Measurements from ENCODE around the gene ALMS1. TPM values are rescaled to one million over a fixed set of nuclear protein-coding genes. Genes with fewer than 3 reads are reported as not detected.
A peak's percentile ranks its signal among the peaks of the same experiment; 100 is the strongest.

The ALMS1 gene
- total RNA-seq, 2 experiments from 2014 or later: 35.5 to 57.8 TPM

GRCh38 chr2:73386894-73387636 lies 1.4 kb downstream of the ALMS1 start:
- TSS peak; percentile 40 for BruUV-seq (replicated peaks)
- Histone ChIP-seq H4K20me1 (ENCODE audit: insufficient read depth, low read length) (no peaks in the 10 kb centered on the region; the same call in 1 of the 2 replicates), H3K36me3 (ENCODE audit: insufficient read depth, low read length) (peaks cover 9% of the 10 kb centered on the region), H3K9me2 (ENCODE audit: insufficient read depth, low read length) (no peaks in the 10 kb centered on the region), H3K4me3 (ENCODE audit: low read depth, low read length, poor library complexity, severe bottlenecking) (peak overlapping the region; percentile 89), H3K9me3 (ENCODE audit: low read length) (no peaks in the 10 kb centered on the region), H3K4me1 (ENCODE audit: insufficient read depth, low read length, poor library complexity, severe bottlenecking) (peaks cover 18% of the 10 kb centered on the region), H3K79me2 (ENCODE audit: insufficient read depth, low read depth, low read length) (peaks cover 53% of the 10 kb centered on the region), H2AFZ (ENCODE audit: low read length) (peak overlapping the region; percentile 83; the same call in 1 of the 2 replicates), H3K27ac (ENCODE audit: low read depth, low read length, poor library complexity, severe bottlenecking) (peak overlapping the region; percentile 84), H3K4me2 (ENCODE audit: low read length) (peak overlapping the region; percentile 90)
- TF ChIP-seq EZH2phosphoT487 (IDR thresholded peaks at IDR 0.05; ENCODE audit: borderline replicate concordance, low read depth, low read length) (no peak), CTCF (conservative IDR thresholded peaks at IDR 0.05; ENCODE audit: low read length) (no peak)
- POLR2A ChIA-PET: interaction anchor here (1.2 to 1.7 kb wide), 3 partner anchors 9 to 39 kb away, joined by 3 to 6 read pairs (median 3); no protein-coding TSS in a partner anchor
- intact Hi-C loops (cut with micrococcal nuclease; ENCODE audit: unreplicated experiment): no loop called here
- CTCF ChIA-PET (ENCODE audit: unreplicated experiment): no interaction called here
- DNase-seq (ENCODE audit: low spot score): peak; percentile 7

- no peaks in the 10 kb centered on the region for H3K4me1 ChIP-seq (ENCODE audit: insufficient read depth, low read length, poor library complexity, severe bottlenecking)
- ChIA-PET POLR2A (interaction anchor here (0.7 kb wide), 1 partner anchor 10 kb away, joined by 4 read pairs; no protein-coding TSS in a partner anchor), CTCF (ENCODE audit: unreplicated experiment) (no interaction called here)
- no peak overlapping the region for H3K4me2 ChIP-seq (ENCODE audit: low read length)
- no TSS peak for BruUV-seq (replicated peaks)
- peaks cover 35% of the 10 kb centered on the region; the same call in 1 of the 2 replicates for H3K79me2 ChIP-seq (ENCODE audit: insufficient read depth, low read depth, low read length)
- H2AFZ ChIP-seq (ENCODE audit: low read length): no peak overlapping the region
- no peak for TF ChIP-seq CTCF (conservative IDR thresholded peaks at IDR 0.05; ENCODE audit: low read length)
- TF ChIP-seq EZH2phosphoT487 (IDR thresholded peaks at IDR 0.05; ENCODE audit: borderline replicate concordance, low read depth, low read length): no peak
- no peak overlapping the region for H3K27ac ChIP-seq (ENCODE audit: low read depth, low read length, poor library complexity, severe bottlenecking)
- no peak for DNase-seq (ENCODE audit: low spot score)
- no peak overlapping the region for H3K4me3 ChIP-seq (ENCODE audit: low read depth, low read length, poor library complexity, severe bottlenecking)
- H3K9me2 ChIP-seq (ENCODE audit: insufficient read depth, low read length): no peaks in the 10 kb centered on the region
- intact Hi-C loops (cut with micrococcal nuclease; ENCODE audit: unreplicated experiment): no loop called here
- H3K36me3 ChIP-seq (ENCODE audit: insufficient read depth, low read length): peaks cover 66% of the 10 kb centered on the region
- no peaks in the 10 kb centered on the region for H4K20me1 ChIP-seq (ENCODE audit: insufficient read depth, low read length)
- H3K9me3 ChIP-seq (ENCODE audit: low read length): peaks cover 41% of the 10 kb centered on the region
These were observed 16.9 kb downstream of the ALMS1 start for GRCh38 chr2:73402386-73403103.
